ENCODE data around the gene KIF26B. TPM values are rescaled to one million over a fixed set of nuclear protein-coding genes. Genes with fewer than 3 reads are reported as not detected.

Gene KIF26B
- total and polyA plus RNA-seq, 10 of the 15 experiments (the other 5 are each of a cell fraction or from before 2014, with no cell fraction given): 0.35 to 11.6 (median 2.2) TPM

GRCh38 chr1:245510144-245510543 lies 355.4 kb downstream of the KIF26B start:
- H3K9me3 ChIP-seq (replicated peaks; ENCODE audit: control insufficient read depth, insufficient read depth, low read length): no peaks in the 10 kb centered on the region
- no peaks in the 10 kb centered on the region; a peak in 1 of 4 replicates for H3K27me3 ChIP-seq (replicated peaks in 1 of 2; ENCODE audit: control insufficient read depth in 2 of 2, insufficient read depth in 2 of 2, low read length in 1 of 2)
- TF ChIP-seq ZNF207 (IDR thresholded peaks at IDR 0.05; ENCODE audit: borderline replicate concordance): no peak
- no peak for TF ChIP-seq RFX5 (IDR thresholded peaks at IDR 0.05; ENCODE audit: low read depth, low read length)
- no peak for TF ChIP-seq CREM (IDR thresholded peaks at IDR 0.05; ENCODE audit: low read depth)
- no peak for TF ChIP-seq RELB (IDR thresholded peaks at IDR 0.05; ENCODE audit: low read depth)
- no peak for TF ChIP-seq ZBED1 (IDR thresholded peaks at IDR 0.05; ENCODE audit: borderline replicate concordance)
- no peak for TF ChIP-seq CREB1 (IDR thresholded peaks at IDR 0.05; ENCODE audit: low read depth)
- no peak for TF ChIP-seq SIX5 (IDR thresholded peaks at IDR 0.05; ENCODE audit: low read depth, low read length, severe bottlenecking)
- TF ChIP-seq NFIC (IDR thresholded peaks at IDR 0.05; ENCODE audit: low read depth, low read length): no peak
- no peak for TF ChIP-seq CBFB (IDR thresholded peaks at IDR 0.05; ENCODE audit: low read depth)
- no peak for TF ChIP-seq FOXM1 (IDR thresholded peaks at IDR 0.05; ENCODE audit: low read depth, low read length)
- no peak for TF ChIP-seq BACH1 (IDR thresholded peaks at IDR 0.05; ENCODE audit: borderline replicate concordance)
- TF ChIP-seq YBX1 (IDR thresholded peaks at IDR 0.05): no peak
- TF ChIP-seq SMC3 (IDR thresholded peaks at IDR 0.05; ENCODE audit: borderline replicate concordance, low read length): no peak
- TF ChIP-seq SPI1 (IDR thresholded peaks at IDR 0.05; ENCODE audit: borderline replicate concordance, insufficient read depth, low read depth, low read length): no peak
- no peak for TF ChIP-seq MAX (IDR thresholded peaks at IDR 0.05; ENCODE audit: low read depth, low read length)
- TF ChIP-seq EGR1 (IDR thresholded peaks at IDR 0.05; ENCODE audit: borderline replicate concordance in 1 of 2, low read depth in 2 of 2, low read length in 2 of 2): no peak
- no peak for TF ChIP-seq RAD21 (IDR thresholded peaks at IDR 0.05; ENCODE audit: insufficient read depth, low read depth, low read length)
- H4K20me1 ChIP-seq (ENCODE audit: control insufficient read depth, insufficient read depth): no peaks in the 10 kb centered on the region
- no peak overlapping the region for H3K4me2 ChIP-seq (ENCODE audit: control insufficient read depth, insufficient read depth)
- FAIRE-seq (no peak), DNase-seq (ENCODE audit: low read depth, low spot score) (no peak), ATAC-seq (no peak)
- BruUV-seq (replicated peaks): no TSS peak
- no peak overlapping the region for H3K9ac ChIP-seq (ENCODE audit: control insufficient read depth, insufficient read depth, low read length)
- H3K79me2 ChIP-seq (ENCODE audit: control insufficient read depth, insufficient read depth, low read length): no peaks in the 10 kb centered on the region
- 1% methylated on average over 4 of the region's 4 CpGs for WGBS (ENCODE audit: insufficient coverage, insufficient replicate concordance, low lambda C conversion rate, missing lambda C conversion rate)
- H3K27ac ChIP-seq (ENCODE audit: control insufficient read depth, insufficient read depth): no peak overlapping the region
- RAD21 ChIA-PET (ENCODE audit: unreplicated experiment): no interaction called here
- no peaks in the 10 kb centered on the region for H3K4me1 ChIP-seq (ENCODE audit: control insufficient read depth, insufficient read depth, low read length)
- intact Hi-C loops (cut with micrococcal nuclease; ENCODE audit: unreplicated experiment): loop anchor here (10.0 kb wide), 1 partner anchor 355 kb away; the partner anchor contains the start of gene KIF26B
- H2AFZ ChIP-seq (ENCODE audit: control insufficient read depth, low read depth, low read length): no peak overlapping the region
- SMC1A ChIA-PET (ENCODE audit: uncharacterized antibody, unreplicated experiment): interaction anchor here (1.9 kb wide), 1 partner anchor 66 kb away, joined by 4 read pairs; no protein-coding TSS in a partner anchor
- H3K4me3 ChIP-seq: no peak overlapping the region
- no peaks in the 10 kb centered on the region for H3K36me3 ChIP-seq (ENCODE audit: control insufficient read depth in 2 of 2, insufficient read depth in 2 of 2, low read length in 1 of 2)
- CTCF ChIA-PET: no interaction called here
- POLR2A ChIA-PET: no interaction called here
- in situ Hi-C loops (cut with MboI): no loop called here
